Natural killer cell treated with Interleukin-12 subunit alpha and Interleukin-12 subunit beta and Interleukin-15 and Interleukin-18, amount 100 ng/mL, for 72 hours (primary cell): Measurements from ENCODE around the gene PDGFB. TPM values are rescaled to one million over a fixed set of nuclear protein-coding genes. Genes with fewer than 3 reads are reported as not detected.

Experiments used
- ATAC-seq, 2 donors: fragments of 150-1000 bp; cut with Tn5 transposase in 1 of 2; sonication (Bioruptor Pico), chemical (Tn5 transposase) in 1 of 2; 2 replicates each; pipeline ENCODE4 v1.10.0; 2021
- DNase-seq: peaks from one replicate; pipeline ENCODE4 v3.0.0; 2022; ENCODE audit warnings: low spot score
- H3K27ac Mint-ChIP-seq, 2 donors: 1 replicate in 1 of 2; 2 replicates in 1 of 2; pipeline ENCODE4 v1.8.0; 2022; ENCODE audit warnings: mixed read lengths in 2 of 2, mild to moderate bottlenecking in 1 of 2, moderate library complexity in 1 of 2
- H3K27me3 Mint-ChIP-seq, 2 donors: 1 replicate in 1 of 2; 2 replicates in 1 of 2; pipeline ENCODE4 v1.8.0; 2022; ENCODE audit warnings: mixed read lengths in 2 of 2
- H3K36me3 Mint-ChIP-seq: one replicate; pipeline ENCODE4 v1.8.0; 2022; ENCODE audit warnings: mixed read lengths
- H3K4me1 Mint-ChIP-seq, 2 donors: 1 replicate in 1 of 2; 2 replicates in 1 of 2; pipeline ENCODE4 v1.8.0; 2022; ENCODE audit warnings: low read depth in 2 of 2, mixed read lengths in 2 of 2, mild to moderate bottlenecking in 1 of 2
- H3K4me3 Mint-ChIP-seq: one replicate; pipeline ENCODE4 v1.8.0; 2022; ENCODE audit warnings: mixed read lengths
- H3K9me3 Mint-ChIP-seq: 2 replicates; pipeline ENCODE4 v1.8.0; 2022; ENCODE audit warnings: mixed read lengths
- total RNA-seq, 2 donors: library from RNA; stranded (reverse); gene quantifications; one replicate each; pipeline ENCODE4 v1.2.3, GENCODE V29; 2022

The PDGFB gene
- total RNA-seq, 2 donors from 2014 or later, result not detected

DNA sequence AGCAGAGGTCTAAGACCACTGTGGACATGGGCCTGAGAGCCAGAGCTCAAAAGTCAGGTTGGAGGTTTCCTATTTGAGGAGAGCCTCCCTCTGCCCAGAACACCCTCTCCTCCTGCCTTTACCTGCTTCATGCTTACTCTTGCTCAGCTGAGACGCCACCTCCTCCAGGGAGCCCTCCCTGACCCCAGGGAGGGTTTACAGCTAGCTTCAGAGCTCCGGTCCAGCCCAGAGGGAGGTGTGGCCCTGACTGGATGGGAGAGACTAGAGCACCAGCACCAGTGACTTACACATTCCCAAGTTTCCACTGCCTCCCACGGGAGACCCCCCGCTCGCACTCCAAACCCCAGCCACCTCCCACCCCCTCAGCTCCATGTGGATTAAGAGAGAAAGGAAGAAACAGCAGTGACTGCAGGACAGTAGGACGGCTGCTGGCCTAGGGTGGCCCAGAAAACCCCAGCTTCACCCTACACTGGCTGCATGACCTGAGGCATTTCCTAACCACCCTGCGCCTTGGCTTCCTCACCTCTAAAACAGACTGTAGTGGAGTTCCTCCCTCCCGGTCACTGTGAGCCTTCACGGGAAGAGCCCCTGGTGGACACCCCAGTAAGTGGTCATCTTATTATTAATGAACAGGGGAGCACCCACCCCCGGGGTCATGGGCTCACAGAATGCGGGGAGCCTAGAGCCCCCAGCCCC lies 24.5 kb upstream of the PDGFB start:
- H3K27me3 Mint-ChIP-seq, result peaks cover 0 to under 1% of the 10 kb centered on the region in 2 donors
- DNase-seq (no peak), ATAC-seq (no peak)
- H3K36me3 Mint-ChIP-seq, result no peaks in the 10 kb centered on the region
- no peak overlapping the region for H3K27ac Mint-ChIP-seq
- H3K9me3 Mint-ChIP-seq, result no peaks in the 10 kb centered on the region
- H3K4me1 Mint-ChIP-seq, result peaks cover 0 to 2% of the 10 kb centered on the region in 2 donors
- H3K4me3 Mint-ChIP-seq, result no peak overlapping the region

DNA sequence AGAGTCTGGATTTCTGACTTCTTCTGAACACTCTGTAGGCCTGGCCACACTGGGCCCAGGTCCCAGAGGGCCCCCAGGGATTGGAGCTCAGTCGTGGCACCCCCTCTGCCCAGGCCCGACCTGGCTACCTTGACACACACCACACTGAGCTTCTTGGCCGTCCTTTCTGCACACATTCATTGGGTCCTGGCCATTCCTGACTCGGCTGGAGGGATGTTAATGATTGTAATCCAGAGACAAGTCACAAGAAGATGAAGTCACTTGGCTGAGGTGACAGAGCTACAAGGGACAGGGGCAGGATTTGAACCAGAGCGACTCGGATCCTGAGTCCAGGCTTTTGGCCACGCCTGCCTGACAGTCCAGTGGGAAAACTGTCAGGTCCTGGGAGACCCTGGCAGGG lies 23.9 kb upstream of the PDGFB start:
- H3K4me1 Mint-ChIP-seq, result peaks cover 0 to 5% of the 10 kb centered on the region in 2 donors
- ATAC-seq, result no peak
- no peak for DNase-seq
- no peak overlapping the region for H3K4me3 Mint-ChIP-seq
- H3K36me3 Mint-ChIP-seq, result no peaks in the 10 kb centered on the region
- no peak overlapping the region for H3K27ac Mint-ChIP-seq
- no peaks in the 10 kb centered on the region for H3K9me3 Mint-ChIP-seq
- peaks cover 0 to 5% of the 10 kb centered on the region in 2 donors for H3K27me3 Mint-ChIP-seq

DNA sequence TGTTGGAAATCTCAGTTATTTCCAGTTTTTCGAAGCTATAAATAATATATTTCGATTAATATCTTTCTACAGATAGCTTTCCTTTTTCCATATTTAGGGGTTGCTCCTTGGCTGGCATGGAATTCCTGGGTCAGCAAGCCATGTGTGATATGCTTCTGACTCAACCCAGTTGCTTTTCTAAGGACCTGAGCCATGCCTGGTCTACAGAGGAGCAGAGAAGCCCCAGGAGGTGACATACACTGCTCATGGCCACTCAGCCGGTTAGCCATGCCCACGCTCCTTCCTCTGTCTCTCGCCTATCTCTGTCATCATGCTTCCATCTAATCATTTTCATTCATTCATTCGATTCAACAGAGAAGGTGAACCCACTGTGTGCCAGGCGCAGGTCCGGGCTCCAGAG lies 23.2 kb upstream of the PDGFB start:
- H3K36me3 Mint-ChIP-seq, result no peaks in the 10 kb centered on the region
- H3K4me3 Mint-ChIP-seq, result no peak overlapping the region
- H3K4me1 Mint-ChIP-seq, result peaks cover 0 to 5% of the 10 kb centered on the region in 2 donors
- DNase-seq (no peak), ATAC-seq (no peak)
- no peaks in the 10 kb centered on the region for H3K9me3 Mint-ChIP-seq
- H3K27ac Mint-ChIP-seq, result no peak overlapping the region
- H3K27me3 Mint-ChIP-seq, result peaks cover 0 to 5% of the 10 kb centered on the region in 2 donors

DNA sequence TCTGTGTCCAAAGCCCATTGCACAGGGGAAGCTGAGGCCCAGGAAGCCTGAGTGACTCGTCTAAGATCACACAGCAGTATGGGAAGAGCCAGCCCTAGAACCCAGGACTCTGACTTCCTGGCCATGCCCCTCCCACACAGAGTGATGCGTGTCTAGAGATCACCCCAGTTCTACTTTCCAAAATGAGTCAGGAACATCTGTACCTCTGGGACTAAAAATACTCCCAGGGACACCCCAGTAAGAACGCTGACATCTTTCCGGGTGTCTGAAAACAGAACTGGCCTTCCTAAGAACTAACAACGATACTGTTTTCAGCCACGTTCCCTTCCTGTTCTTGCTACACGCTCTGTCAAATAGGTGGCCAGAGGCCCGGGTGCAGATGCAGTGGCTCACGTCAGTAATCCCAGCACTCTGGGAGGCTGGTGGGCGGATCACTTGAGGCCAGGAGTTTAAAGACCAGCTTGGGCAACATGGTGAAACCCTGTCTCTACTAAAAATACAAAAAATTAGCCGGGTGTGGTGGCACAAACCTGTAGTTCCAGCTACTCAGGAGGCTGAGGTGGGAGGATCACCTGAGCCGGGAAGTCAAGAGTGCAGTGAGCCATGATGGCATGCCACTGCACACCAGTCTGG lies 21.7 kb upstream of the PDGFB start:
- no peak for DNase-seq
- H3K4me3 Mint-ChIP-seq, result no peak overlapping the region
- H3K4me1 Mint-ChIP-seq, result peaks cover 0 to 5% of the 10 kb centered on the region in 2 donors
- H3K27ac Mint-ChIP-seq, result peak overlapping the region in 1 of 2 donors; percentile 27
- peaks cover 0 to 5% of the 10 kb centered on the region in 2 donors for H3K27me3 Mint-ChIP-seq
- H3K9me3 Mint-ChIP-seq, result peaks cover 3% of the 10 kb centered on the region
- peak; percentile 15 to 63 for ATAC-seq
- peaks cover 7% of the 10 kb centered on the region for H3K36me3 Mint-ChIP-seq

DNA sequence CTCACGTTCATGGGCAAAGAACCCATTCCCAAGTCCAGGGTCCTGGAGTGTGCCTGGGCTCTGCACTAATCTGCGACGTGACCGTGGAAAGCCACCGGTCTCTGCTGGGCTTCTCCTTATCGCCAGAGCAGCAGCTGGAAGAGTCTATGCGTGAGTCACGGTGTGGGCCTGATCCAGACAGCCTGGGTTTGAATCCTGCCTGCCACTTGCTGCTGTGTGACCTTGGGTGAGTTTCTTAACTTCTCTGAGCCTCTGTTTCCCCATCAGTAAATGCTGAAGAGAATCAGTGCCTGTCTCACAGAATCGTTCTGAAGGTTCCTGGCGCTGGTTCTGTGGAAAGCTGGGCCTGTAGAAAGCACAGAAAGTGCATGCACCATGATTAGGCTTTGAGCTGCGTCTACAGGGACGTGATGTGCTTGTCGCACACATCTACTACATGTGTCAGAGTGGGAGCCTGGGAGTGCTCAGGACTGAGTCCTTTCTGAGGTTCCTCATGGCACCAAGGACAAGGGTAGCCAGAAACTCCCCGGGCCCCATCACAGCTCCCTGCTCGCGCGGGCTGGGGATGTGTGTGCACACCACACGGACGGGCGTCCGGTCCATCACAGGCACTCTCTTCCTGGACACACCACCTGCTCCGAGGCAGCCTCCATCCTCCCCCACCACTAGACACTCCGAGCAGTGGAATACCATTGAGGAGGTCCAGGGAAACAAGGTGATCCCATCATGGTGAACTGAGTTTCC lies 20.5 kb upstream of the PDGFB start:
- H3K9me3 Mint-ChIP-seq, result peaks cover 3% of the 10 kb centered on the region
- no peak overlapping the region for H3K4me3 Mint-ChIP-seq
- H3K36me3 Mint-ChIP-seq, result peaks cover 10% of the 10 kb centered on the region
- peaks cover 0 to 5% of the 10 kb centered on the region in 2 donors for H3K27me3 Mint-ChIP-seq
- DNase-seq (no peak), ATAC-seq (no peak)
- H3K27ac Mint-ChIP-seq, result no peak overlapping the region
- peaks cover 0 to 5% of the 10 kb centered on the region in 2 donors for H3K4me1 Mint-ChIP-seq

DNA sequence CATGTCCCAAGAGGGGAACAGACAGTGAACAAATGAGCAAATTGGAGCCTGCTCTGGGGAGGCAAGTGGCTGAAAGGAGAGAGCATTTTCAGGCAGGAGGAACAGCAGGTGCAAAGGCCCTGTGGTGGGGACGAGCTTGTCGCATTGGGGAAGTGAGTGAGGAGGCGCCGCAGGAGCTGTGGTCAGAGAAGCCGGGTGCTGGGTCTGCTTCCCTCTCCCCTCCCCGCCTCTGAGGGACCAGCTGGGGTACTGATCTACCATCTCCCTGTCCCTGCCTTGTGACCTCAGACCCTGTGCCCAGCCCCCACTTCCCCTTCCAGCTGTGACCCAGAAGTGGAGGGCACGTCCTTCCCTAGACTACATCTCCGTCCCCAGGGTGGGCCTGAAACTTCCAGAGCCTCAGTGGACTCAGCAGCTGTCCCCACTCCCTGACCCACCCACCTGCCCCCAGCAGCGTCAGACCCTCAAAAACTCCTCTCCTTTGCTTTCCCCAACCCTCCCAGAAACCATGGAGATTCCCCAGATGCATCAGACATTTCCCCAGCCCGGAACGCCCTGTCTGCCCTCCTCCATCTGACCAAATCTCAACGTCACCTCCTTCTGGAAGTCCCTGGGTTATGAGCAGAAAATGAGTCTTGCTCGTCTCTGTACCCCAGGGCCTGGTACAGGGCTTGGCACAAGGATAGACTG lies 19.7 kb upstream of the PDGFB start:
- peaks cover 0 to 5% of the 10 kb centered on the region in 2 donors for H3K4me1 Mint-ChIP-seq
- H3K9me3 Mint-ChIP-seq, result peaks cover 3% of the 10 kb centered on the region
- H3K36me3 Mint-ChIP-seq, result peaks cover 10% of the 10 kb centered on the region
- H3K4me3 Mint-ChIP-seq, result no peak overlapping the region
- peaks cover 0 to 5% of the 10 kb centered on the region in 2 donors for H3K27me3 Mint-ChIP-seq
- no peak overlapping the region for H3K27ac Mint-ChIP-seq
- no peak for ATAC-seq
- no peak for DNase-seq

DNA sequence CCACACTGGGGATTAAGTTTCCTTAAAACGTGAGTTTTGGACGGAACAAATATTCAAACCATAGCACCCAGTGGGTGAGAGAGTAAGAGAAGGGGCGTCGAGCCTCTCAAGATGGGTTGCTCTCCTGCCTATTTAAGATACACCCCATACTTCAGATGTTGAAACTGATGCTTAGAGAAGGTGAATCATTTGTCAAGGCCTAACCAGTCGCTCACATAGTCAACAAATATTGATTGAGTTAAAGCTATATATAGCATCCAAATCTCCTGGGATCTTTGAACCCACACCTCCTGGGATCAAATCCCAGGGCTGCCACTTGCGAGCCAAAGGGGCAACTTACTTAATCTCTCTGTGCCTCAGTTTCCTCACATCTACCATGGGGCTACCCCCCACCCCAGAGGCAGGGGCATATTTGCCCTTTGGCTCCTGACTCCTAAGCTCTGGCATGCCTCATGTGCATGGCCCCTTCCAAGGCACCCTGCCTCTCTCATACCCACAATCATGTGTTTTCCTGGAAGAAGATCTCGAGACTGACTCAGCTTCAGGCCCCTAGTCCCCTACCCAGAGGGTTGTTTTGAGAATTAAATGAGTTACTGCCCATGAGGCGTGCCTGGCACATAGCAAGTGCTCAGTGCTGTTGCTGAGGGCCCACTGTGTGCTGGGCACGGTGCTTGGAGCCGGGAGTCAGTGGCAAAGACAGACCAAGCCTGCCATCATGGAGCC lies 19.0 kb upstream of the PDGFB start:
- Mint-ChIP-seq H3K36me3 (peaks cover 10% of the 10 kb centered on the region), H3K27ac (no peak overlapping the region), H3K4me3 (no peak overlapping the region), H3K9me3 (peaks cover 3% of the 10 kb centered on the region), H3K4me1 (peaks cover 0 to 5% of the 10 kb centered on the region in 2 donors), H3K27me3 (peaks cover 0 to 5% of the 10 kb centered on the region in 2 donors)
- DNase-seq (no peak), ATAC-seq (no peak)

DNA sequence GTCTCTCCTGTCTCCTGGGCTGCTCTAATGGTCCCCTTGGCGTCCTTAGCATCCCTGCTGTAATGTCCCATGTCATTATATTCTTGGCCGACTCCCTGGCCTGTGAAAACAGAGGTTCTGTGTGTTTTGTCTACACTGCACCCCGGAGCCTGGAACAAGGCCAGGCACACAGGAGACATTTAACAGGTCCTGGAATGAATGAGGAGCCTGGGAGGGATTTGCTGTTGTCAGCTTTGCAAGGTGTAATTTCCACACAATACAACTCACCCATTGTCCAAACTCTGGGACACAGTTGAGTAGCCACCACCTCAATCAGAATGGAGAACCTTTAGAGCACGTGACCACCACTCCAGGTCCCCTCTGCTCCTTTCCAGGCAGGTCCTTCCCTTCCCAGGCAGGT lies 14.9 kb upstream of the PDGFB start:
- ATAC-seq (no peak), DNase-seq (no peak)
- no peak overlapping the region for H3K27ac Mint-ChIP-seq
- H3K4me3 Mint-ChIP-seq, result no peak overlapping the region
- H3K4me1 Mint-ChIP-seq, result peaks cover 8 to 11% of the 10 kb centered on the region in 2 donors
- peaks cover 8% of the 10 kb centered on the region in 2 donors for H3K27me3 Mint-ChIP-seq
- peaks cover 3% of the 10 kb centered on the region for H3K9me3 Mint-ChIP-seq
- peaks cover 10% of the 10 kb centered on the region for H3K36me3 Mint-ChIP-seq

DNA sequence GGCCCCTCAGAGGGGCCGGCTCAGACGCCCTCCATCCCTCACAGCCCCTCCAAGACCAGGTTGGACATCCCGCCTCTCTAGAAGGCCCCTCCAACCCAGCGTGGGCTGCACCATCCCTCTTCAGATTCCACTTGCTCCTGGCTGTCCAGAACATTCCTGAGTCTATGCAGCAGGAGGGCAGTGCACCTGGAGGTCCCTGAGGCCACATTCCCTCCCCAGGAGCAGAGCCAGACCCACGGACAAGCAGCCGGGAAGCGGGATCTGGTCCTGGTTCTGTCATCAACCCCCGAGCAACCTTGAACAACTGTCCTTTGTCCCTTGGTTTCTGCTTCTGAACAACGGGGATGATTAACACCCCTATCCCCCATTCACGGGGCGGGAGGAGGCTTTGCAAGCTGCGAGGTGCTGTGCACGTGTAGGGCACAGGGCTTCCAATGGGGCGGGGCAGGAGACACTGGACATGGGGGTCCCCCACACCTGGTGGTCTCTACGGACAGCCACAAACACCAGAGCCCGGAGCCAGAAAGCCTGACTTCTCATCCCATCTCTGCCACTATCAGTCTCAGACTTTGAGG lies 13.2 kb upstream of the PDGFB start:
- H3K36me3 Mint-ChIP-seq, result peaks cover 10% of the 10 kb centered on the region
- peaks cover 6 to 8% of the 10 kb centered on the region in 2 donors for H3K27me3 Mint-ChIP-seq
- H3K27ac Mint-ChIP-seq, result no peak overlapping the region
- H3K4me3 Mint-ChIP-seq, result no peak overlapping the region
- DNase-seq (no peak), ATAC-seq (no peak)
- peaks cover 9 to 10% of the 10 kb centered on the region in 2 donors for H3K4me1 Mint-ChIP-seq
- peaks cover 3% of the 10 kb centered on the region for H3K9me3 Mint-ChIP-seq

DNA sequence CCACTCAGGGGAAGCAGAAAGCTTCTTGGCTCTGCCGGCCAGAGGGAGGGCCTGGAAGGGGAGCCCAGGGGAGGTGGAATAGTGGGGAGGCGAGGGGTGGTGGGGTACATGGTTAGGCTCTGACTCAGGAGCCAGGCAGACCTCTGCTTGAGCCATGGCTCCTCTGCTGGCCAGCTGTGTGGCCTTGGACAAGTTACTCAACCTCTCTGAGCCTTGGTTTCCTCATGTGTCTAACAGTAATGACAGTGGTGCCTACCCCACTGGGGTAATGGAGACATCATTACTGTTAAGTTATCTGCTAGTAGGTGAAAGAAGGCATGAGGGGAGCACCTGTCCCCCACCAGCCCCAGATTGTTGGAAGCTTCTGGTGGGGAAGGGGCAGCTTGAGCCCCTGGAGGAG lies 12.2 kb upstream of the PDGFB start:
- ATAC-seq, result no peak
- no peak overlapping the region for H3K4me3 Mint-ChIP-seq
- no peaks in the 10 kb centered on the region for H3K9me3 Mint-ChIP-seq
- no peak overlapping the region for H3K27ac Mint-ChIP-seq
- H3K36me3 Mint-ChIP-seq, result peaks cover 4% of the 10 kb centered on the region
- peaks cover 13 to 18% of the 10 kb centered on the region in 2 donors for H3K27me3 Mint-ChIP-seq
- peaks cover 10 to 14% of the 10 kb centered on the region in 2 donors for H3K4me1 Mint-ChIP-seq
- DNase-seq, result no peak

DNA sequence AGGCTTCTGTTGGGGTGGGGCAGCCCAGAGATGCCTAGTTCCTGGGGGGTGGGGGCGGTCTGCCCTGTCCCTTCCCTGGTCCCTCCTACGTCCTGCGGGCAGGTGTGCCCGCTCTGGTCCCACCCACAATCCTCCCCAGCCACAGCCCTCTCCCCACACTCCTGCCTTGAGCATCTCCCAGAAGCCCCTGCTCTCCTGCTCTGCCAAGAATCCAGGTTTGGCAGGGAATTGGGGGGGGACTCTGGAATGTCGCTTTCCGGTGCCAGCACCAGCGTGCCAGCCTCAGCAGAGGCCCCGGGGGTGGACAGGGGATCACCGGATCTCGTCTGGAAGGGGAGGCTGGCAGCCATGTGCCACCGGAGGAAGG lies 11.4 kb upstream of the PDGFB start:
- Mint-ChIP-seq H3K27me3 (peaks cover 17 to 20% of the 10 kb centered on the region in 2 donors), H3K4me1 (peaks cover 10 to 14% of the 10 kb centered on the region in 2 donors), H3K27ac (peak overlapping the region in 1 of 2 donors; percentile 93), H3K9me3 (no peaks in the 10 kb centered on the region), H3K36me3 (peaks cover under 1% of the 10 kb centered on the region), H3K4me3 (no peak overlapping the region)
- no peak for DNase-seq
- ATAC-seq, result no peak

DNA sequence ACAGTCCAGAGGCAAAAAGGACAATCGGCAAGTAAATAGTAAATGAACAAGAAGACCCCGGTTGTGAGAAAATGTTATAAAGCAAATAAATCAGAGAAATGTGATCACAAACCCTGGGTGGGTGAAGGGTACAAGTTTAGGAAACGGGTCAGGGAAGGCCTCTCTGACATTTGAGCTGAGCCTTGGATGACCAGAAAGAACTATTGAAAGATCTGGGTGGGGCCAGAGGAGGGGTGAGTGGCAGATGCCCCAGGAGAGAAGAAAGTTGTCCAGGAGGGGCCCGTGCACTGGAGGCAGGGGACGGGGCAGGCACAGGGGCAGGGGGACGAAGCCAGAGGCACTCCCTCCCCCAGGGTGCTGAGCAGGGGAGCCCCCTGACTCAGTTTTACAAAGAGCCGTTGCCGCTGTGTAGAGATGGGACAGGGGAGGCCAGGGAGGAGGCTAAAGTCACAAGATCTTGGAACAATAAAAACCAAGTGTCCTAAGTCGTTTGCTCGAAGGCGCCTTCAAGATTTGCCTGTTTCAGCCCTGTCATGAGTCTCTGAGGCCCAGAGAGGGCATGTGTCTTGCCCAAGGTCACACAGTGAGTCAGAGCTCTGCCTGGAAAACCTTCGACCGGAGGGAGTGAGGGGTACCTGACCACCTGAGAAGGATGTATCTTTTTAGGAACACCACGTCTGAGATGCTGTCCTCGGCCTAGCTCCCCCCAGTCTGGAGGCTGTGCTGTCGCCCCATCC lies 10.8 kb upstream of the PDGFB start:
- ATAC-seq, result no peak
- DNase-seq, result no peak
- Mint-ChIP-seq H3K4me1 (peaks cover 10 to 14% of the 10 kb centered on the region in 2 donors), H3K36me3 (no peaks in the 10 kb centered on the region), H3K4me3 (peak overlapping the region; percentile 75), H3K9me3 (no peaks in the 10 kb centered on the region), H3K27ac (peak overlapping the region; percentile 58 to 93), H3K27me3 (peaks cover 21 to 25% of the 10 kb centered on the region in 2 donors)
